OCI-LY7 (cell line): ENCODE measurements around the gene IRX3. TPM values are rescaled to one million over a fixed set of nuclear protein-coding genes. Genes with fewer than 3 reads are reported as not detected.

Source experiments
- BruUV-seq: library from RNA; stranded (reverse); fragments of 400-500 nt; replicated peaks from 2 replicates; lab custom pipeline; 2021; lab: Mats Ljungman, UMichigan
- CTCF ChIA-PET: fragments of 300-600 bp; sonication (Branson Sonifier 250); formaldehyde crosslinking; loops from one replicate; lab custom pipeline; 2022; ENCODE audit warnings: antibody characterized with exemption; ENCODE audit not compliant: unreplicated experiment; lab: Charles Lee
- POLR2A ChIA-PET: fragments of 300-600 bp; sonication (Branson Sonifier 250); formaldehyde crosslinking; loops from one replicate; lab custom pipeline; 2022; ENCODE audit warnings: antibody characterized with exemption; lab: Charles Lee
- DNase-seq: peaks from one replicate; pipeline ENCODE4 v3.0.0-alpha.2; 2015; ENCODE audit warnings: low spot score
- H2AFZ ChIP-seq: fragments of 200-600 bp; sonication (generic), shearing (Covaris generic); 2 replicates; pipeline ENCODE4 v1.6.1; 2014; ENCODE audit warnings: mild to moderate bottlenecking, antibody characterized with exemption, low read length, moderate library complexity
- H3K27ac ChIP-seq: fragments of 200-600 bp; sonication (generic); 2 replicates; pipeline ENCODE4 v1.5.1; 2014; ENCODE audit warnings: mixed run types, low read depth, mild to moderate bottlenecking, moderate library complexity, low read length, inconsistent platforms; ENCODE audit not compliant: poor library complexity, severe bottlenecking
- H3K36me3 ChIP-seq: fragments of 200-600 bp; sonication (generic); 2 replicates; pipeline ENCODE4 v1.6.1; 2014; ENCODE audit warnings: mild to moderate bottlenecking, antibody characterized with exemption, low read length, moderate library complexity, mixed read lengths; ENCODE audit not compliant: insufficient read depth
- H3K4me1 ChIP-seq: fragments of 200-600 bp; sonication (generic); 2 replicates; pipeline ENCODE4 v1.5.1; 2014; ENCODE audit warnings: mild to moderate bottlenecking, low read length; ENCODE audit not compliant: insufficient read depth, poor library complexity, severe bottlenecking
- H3K4me2 ChIP-seq: fragments of 200-600 bp; sonication (generic); 2 replicates; pipeline ENCODE4 v1.6.1; 2014; ENCODE audit warnings: mild to moderate bottlenecking, low read length
- H3K4me3 ChIP-seq: fragments of 200-600 bp; sonication (generic); 2 replicates; pipeline ENCODE4 v1.5.1; 2014; ENCODE audit warnings: mild to moderate bottlenecking, low read depth, low read length; ENCODE audit not compliant: poor library complexity, severe bottlenecking
- H3K79me2 ChIP-seq: fragments of 200-600 bp; sonication (generic); 2 replicates; pipeline ENCODE4 v1.6.1; 2016; ENCODE audit warnings: low read depth, mild to moderate bottlenecking, low read length, moderate library complexity, mixed read lengths; ENCODE audit not compliant: insufficient read depth
- H3K9me2 ChIP-seq: fragments of 200-600 bp; sonication (generic); 2 replicates; pipeline ENCODE4 v1.6.1; 2016; ENCODE audit warnings: mild to moderate bottlenecking, low read length, mixed read lengths; ENCODE audit not compliant: insufficient read depth
- H3K9me3 ChIP-seq: fragments of 200-600 bp; sonication (generic); 2 replicates; pipeline ENCODE4 v1.6.1; 2014; ENCODE audit warnings: mild to moderate bottlenecking, mixed run types, low read length, mixed read lengths
- H4K20me1 ChIP-seq: fragments of 200-600 bp; sonication (generic); 2 replicates; pipeline ENCODE4 v1.6.1; 2014; ENCODE audit warnings: mild to moderate bottlenecking, antibody characterized with exemption, low read length, moderate library complexity, mixed read lengths; ENCODE audit not compliant: insufficient read depth
- EZH2phosphoT487 ChIP-seq: fragments of 200-600 bp; sonication (generic); IDR thresholded peaks from 2 replicates; pipeline ENCODE4 v1.6.1; 2018; ENCODE audit warnings: low read depth, borderline replicate concordance, mild to moderate bottlenecking, mixed run types, antibody characterized with exemption, low read length, moderate library complexity, mixed read lengths
- intact Hi-C: fragments of 100-400 bp; cut with micrococcal nuclease; formaldehyde crosslinking; loops from one replicate; pipeline ENCODE4 v1.10.0; 2022; ENCODE audit not compliant: unreplicated experiment
- total RNA-seq, 2 experiments: library from RNA; depleted of rRNA in 1 of 2; stranded (reverse); fragments of >200 nt in 1 of 2; shearing (Covaris generic) in 1 of 2; gene quantifications; 2 replicates each; pipeline ENCODE4 v1.2.3, GENCODE V29; 2014 to 2022
- TF ChIP-seq, protein P1 (sequence below): fragments of 200-600 bp; sonication (generic); conservative IDR thresholded peaks from 2 replicates; pipeline ENCODE4 v1.5.1; 2014; ENCODE audit warnings: mild to moderate bottlenecking, antibody characterized with exemption, low read length, moderate library complexity, mixed read lengths

The IRX3 gene
- total RNA-seq, 2 experiments from 2014 or later: not detected

DNA sequence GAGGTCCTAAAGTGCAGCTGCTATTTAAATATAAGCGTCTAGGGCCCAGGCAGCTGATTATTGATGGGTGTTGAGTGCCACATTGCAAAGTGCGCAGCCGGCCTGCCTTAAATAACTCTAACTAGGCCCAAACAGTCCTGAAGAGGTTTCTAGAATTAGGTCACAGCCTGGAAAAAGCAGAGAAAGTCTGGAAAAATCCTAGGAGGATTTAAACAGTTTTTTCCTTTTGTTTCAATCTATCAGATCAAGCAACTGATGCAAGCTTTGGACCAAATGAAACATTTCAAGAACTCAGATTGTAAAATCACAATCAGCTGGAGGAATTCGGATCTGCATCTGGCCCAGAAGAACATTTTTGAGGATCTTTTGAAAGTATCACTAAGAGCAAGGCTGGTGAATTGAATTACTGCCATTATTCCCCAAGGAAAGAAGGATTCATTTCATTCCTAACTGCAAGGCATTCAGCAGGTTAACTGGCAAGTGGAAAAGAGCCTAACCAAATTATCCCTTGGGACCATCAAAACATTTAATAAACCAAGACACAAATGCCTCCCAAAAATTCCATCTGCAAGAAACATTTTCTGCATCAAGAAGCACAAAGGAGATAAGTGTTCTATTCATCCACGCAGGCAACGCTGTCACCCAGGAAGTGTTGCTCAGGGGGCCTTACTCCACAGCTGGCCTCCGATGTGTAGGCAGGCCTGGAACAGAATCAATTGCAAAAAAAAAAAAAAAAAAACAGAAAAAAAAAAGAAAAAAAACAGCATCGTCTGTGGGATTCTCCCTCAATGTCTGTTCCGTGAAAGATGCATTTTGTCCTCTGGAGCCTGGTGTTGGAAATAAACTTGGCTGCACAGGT is 46.1 kb downstream of the IRX3 start:
- TF ChIP-seq, protein P1, sequence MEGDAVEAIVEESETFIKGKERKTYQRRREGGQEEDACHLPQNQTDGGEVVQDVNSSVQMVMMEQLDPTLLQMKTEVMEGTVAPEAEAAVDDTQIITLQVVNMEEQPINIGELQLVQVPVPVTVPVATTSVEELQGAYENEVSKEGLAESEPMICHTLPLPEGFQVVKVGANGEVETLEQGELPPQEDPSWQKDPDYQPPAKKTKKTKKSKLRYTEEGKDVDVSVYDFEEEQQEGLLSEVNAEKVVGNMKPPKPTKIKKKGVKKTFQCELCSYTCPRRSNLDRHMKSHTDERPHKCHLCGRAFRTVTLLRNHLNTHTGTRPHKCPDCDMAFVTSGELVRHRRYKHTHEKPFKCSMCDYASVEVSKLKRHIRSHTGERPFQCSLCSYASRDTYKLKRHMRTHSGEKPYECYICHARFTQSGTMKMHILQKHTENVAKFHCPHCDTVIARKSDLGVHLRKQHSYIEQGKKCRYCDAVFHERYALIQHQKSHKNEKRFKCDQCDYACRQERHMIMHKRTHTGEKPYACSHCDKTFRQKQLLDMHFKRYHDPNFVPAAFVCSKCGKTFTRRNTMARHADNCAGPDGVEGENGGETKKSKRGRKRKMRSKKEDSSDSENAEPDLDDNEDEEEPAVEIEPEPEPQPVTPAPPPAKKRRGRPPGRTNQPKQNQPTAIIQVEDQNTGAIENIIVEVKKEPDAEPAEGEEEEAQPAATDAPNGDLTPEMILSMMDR: no peak
- TF ChIP-seq EZH2phosphoT487: no peak
- POLR2A ChIA-PET: no interaction called here
- Histone ChIP-seq H3K9me3 (no peaks in the 10 kb centered on the region), H3K4me2 (no peak overlapping the region), H3K27ac (no peak overlapping the region), H3K4me3 (no peak overlapping the region), H3K79me2 (no peaks in the 10 kb centered on the region), H3K9me2 (no peaks in the 10 kb centered on the region), H4K20me1 (no peaks in the 10 kb centered on the region), H3K36me3 (no peaks in the 10 kb centered on the region), H3K4me1 (no peaks in the 10 kb centered on the region), H2AFZ (no peak overlapping the region)
- CTCF ChIA-PET: no interaction called here
- no TSS peak for BruUV-seq
- DNase-seq: no peak
- intact Hi-C loops: no loop called here

DNA sequence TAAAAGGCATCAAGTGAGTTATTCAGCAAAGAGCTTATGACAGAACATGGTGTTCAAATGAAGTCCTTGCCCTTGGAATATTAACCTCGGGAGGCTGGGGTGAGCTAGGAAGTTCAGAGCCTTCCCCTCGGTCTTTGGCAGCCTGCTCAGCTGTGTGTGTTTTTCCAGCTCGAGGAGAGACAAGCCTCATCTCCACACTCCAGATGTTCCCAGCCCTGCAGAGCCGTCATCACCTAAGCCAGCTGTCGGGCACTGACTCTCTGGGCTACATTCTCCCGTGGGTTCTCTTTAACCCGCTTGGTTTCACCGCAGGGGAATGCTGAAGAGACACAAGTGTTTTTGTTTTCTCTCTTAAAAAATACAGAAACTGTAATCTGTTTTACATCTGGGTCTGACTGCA is 47.1 kb downstream of the IRX3 start:
- Histone ChIP-seq H3K9me3 (no peaks in the 10 kb centered on the region), H2AFZ (no peak overlapping the region), H3K27ac (no peak overlapping the region), H3K9me2 (no peaks in the 10 kb centered on the region), H3K79me2 (no peaks in the 10 kb centered on the region), H3K4me2 (no peak overlapping the region), H3K36me3 (no peaks in the 10 kb centered on the region), H4K20me1 (no peaks in the 10 kb centered on the region), H3K4me1 (no peaks in the 10 kb centered on the region), H3K4me3 (no peak overlapping the region)
- TF ChIP-seq, protein P1: no peak
- TF ChIP-seq EZH2phosphoT487: no peak
- no TSS peak for BruUV-seq
- no peak for DNase-seq
- intact Hi-C loops: no loop called here
- ChIA-PET POLR2A (no interaction called here), CTCF (interaction anchor here (1.0 kb wide), 1 partner anchor 9 kb away, joined by 3 read pairs; no protein-coding TSS in a partner anchor)

DNA sequence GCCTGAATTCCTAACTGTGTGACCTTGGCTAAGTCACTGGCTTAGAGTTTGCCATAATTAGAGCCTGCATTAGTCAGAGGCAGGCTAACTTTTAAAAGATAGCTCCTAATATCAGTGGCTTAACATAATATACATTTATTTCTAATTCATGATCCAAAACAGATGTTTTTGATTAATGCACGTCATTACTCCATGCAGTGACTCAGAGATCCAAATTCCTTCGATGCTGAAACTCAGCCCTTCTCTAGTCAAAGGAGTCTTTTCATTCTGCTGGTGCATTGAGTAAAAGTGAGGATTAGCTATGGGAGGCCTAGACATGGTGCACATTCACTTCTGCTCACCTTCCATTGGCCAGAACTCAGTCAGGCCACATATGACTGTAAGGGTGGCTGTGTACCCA is 49.8 kb downstream of the IRX3 start:
- Histone ChIP-seq H4K20me1 (no peaks in the 10 kb centered on the region), H3K27ac (no peak overlapping the region), H3K4me2 (no peak overlapping the region), H3K4me1 (no peaks in the 10 kb centered on the region), H3K9me2 (no peaks in the 10 kb centered on the region), H3K9me3 (no peaks in the 10 kb centered on the region), H2AFZ (no peak overlapping the region), H3K79me2 (no peaks in the 10 kb centered on the region), H3K4me3 (no peak overlapping the region), H3K36me3 (no peaks in the 10 kb centered on the region)
- ChIA-PET CTCF (no interaction called here), POLR2A (interaction anchor here (0.5 to 0.6 kb wide), 2 partner anchors 11 to 253 kb away, joined by 3 to 4 read pairs; no protein-coding TSS in a partner anchor)
- no peak for TF ChIP-seq EZH2phosphoT487
- TF ChIP-seq, protein P1: no peak
- intact Hi-C loops: no loop called here
- DNase-seq: no peak
- no TSS peak for BruUV-seq
